NB4 (cell line): ENCODE data around the gene UBE2M.

Experiments used
- DNase-seq: peaks from one replicate; pipeline ENCODE4 v3.0.0; 2010; ENCODE audit warnings: low read depth
- H3K4me3 ChIP-seq: one replicate; pipeline ENCODE4 v1.5.1; 2011; ENCODE audit warnings: mild to moderate bottlenecking, low read depth, low read length, moderate library complexity
- CTCF ChIP-seq: IDR thresholded peaks from one replicate; pipeline ENCODE4 v1.5.1; 2012; ENCODE audit warnings: low read depth, low read length
- MAX ChIP-seq: IDR thresholded peaks from 2 replicates; pipeline ENCODE4 v1.6.1; 2011; ENCODE audit warnings: low read depth, low read length
- MYC ChIP-seq: IDR thresholded peaks from 2 replicates; pipeline ENCODE4 v1.6.1; 2011; ENCODE audit warnings: low read depth, low read length
- POLR2A ChIP-seq: IDR thresholded peaks from 2 replicates; pipeline ENCODE4 v1.6.1; 2011; ENCODE audit warnings: mild to moderate bottlenecking; ENCODE audit not compliant: insufficient read length; ENCODE audit errors: extremely low read depth

Gene UBE2M

GRCh38 chr19:58560007-58560887 is 1.8 kb upstream of the UBE2M start:
- TF ChIP-seq POLR2A (peak; percentile 8), MAX (no peak)
- peak; percentile 11 for DNase-seq
- peak overlapping the region; percentile 87 for H3K4me3 ChIP-seq

- peak overlapping the region; percentile 87 for H3K4me3 ChIP-seq
- DNase-seq = peak; percentile 98
- peak; percentile 92 for TF ChIP-seq POLR2A
- peak; percentile 98 for TF ChIP-seq MYC
- no peak for TF ChIP-seq CTCF
- peak; percentile 91 for TF ChIP-seq MAX
Observed at GRCh38 chr19:58559275-58560006, 1.0 kb upstream of the UBE2M start.

GRCh38 chr19:58558623-58559274 is 338 bp upstream of the UBE2M start:
- TF ChIP-seq MYC (0 out of 2 replicates have a peak, but pooled peaks have one; percentile 24), MAX (peak; percentile 37; the same call in 1 of the 2 replicates), POLR2A (no peak), CTCF (no peak)
- peak overlapping the region; percentile 87 for H3K4me3 ChIP-seq
- DNase-seq = peak; percentile 98

GRCh38 chr19:58557221-58558065 is 968 bp downstream of the UBE2M start:
- H3K4me3 ChIP-seq = peak overlapping the region; percentile 89
- TF ChIP-seq POLR2A = no peak
- no peak for TF ChIP-seq MAX
- TF ChIP-seq MYC = no peak
- TF ChIP-seq CTCF = no peak
- DNase-seq = peak; percentile 39

- TF ChIP-seq MAX (no peak), CTCF (no peak), MYC (no peak), POLR2A (no peak)
- H3K4me3 ChIP-seq = peak overlapping the region; percentile 89
Observed at GRCh38 chr19:58556622-58557220, 1.7 kb downstream of the UBE2M start.

More at GRCh38 chr19:58556622-58557220, 1.7 kb downstream of the UBE2M start:
- DNase-seq = peak; percentile 0
